Measurements from ENCODE around the gene OR10G8. TPM values are rescaled to one million over a fixed set of nuclear protein-coding genes. Genes with fewer than 3 reads are reported as not detected.
"Not testable (repeated sequence)": the region's sequence is repeated elsewhere in the genome, so short reads cannot be mapped to it uniquely, and the experiment has no call there.

The OR10G8 gene
- total RNA-seq (2014; rRNA removed; shearing (Covaris generic)), result not detected in 2 replicates

- no peak for DNase-seq (ENCODE audit: low spot score)
Measured at GRCh38 chr11:124026498-124026897, at the start of gene OR10G8. TSS of gene OR10G8 (plus strand) at chr11:124026798. CDS start at chr11:124029623, 2,825 bp downstream.

DNA sequence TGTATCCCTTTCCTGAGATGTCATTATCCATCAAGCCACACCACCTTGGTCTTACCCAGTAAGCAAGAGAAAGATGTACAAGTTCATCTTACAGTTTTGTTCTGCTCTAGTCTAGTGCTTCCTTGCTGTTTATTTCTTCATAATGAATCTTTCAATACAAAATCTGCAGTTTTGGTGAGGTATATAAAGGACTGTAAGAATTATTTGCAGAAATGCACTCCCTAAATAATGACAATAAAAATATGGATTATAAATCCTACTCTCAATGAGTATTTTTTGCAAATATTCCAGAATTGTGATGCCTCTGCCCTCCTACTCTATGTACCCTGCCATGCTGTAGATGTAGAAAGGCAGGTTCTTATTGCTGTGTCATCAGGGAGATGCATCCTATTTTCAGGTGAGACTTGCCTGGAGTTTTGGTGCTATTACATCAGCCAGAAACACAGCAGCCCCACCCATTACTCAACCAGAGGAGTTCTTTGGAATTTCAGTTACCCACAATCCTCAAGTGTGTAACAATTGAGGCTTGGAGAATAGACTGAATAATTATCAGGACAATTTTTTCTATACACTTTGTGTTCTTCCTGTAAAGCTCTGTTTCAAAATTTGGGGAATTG lies 48.8 kb upstream of the OR10G8 start, which contains the start of gene OR10S1:
TSS of gene OR10S1 (minus strand) at position 51 of the 617 bp plus-strand sequence. CDS start 117 bp downstream, outside the sequence.
- DNase-seq (ENCODE audit: low spot score), result no peak

GRCh38 chr11:123979311-123979710 lies 47.3 kb upstream of the OR10G8 start:
- no peak for DNase-seq (ENCODE audit: low spot score)

DNA sequence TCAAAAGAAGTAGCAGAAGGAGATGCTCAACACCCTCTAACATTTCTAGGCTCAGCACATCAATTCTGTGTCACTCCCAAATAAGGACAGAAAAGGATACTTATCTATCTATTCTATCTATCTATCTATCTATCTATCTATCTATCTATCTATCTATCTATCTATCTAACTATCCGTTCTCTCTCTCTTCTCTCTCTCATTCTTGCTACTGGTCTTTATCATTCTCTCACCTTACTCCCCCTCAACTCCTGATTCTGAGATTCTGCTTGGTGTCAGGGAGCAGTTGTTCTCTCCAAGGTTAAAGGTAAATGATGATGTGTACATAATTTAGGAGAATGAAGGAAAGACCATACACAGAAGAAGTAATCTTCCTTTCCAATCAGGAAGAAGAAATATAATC lies 31.5 kb upstream of the OR10G8 start, which contains the start of gene OR10G6:
TSS of gene OR10G6 (minus strand) at position 43 of the 400 bp plus-strand sequence. CDS start at position 43, 0 bp downstream.
- DNase-seq (ENCODE audit: low spot score), result no peak

DNA sequence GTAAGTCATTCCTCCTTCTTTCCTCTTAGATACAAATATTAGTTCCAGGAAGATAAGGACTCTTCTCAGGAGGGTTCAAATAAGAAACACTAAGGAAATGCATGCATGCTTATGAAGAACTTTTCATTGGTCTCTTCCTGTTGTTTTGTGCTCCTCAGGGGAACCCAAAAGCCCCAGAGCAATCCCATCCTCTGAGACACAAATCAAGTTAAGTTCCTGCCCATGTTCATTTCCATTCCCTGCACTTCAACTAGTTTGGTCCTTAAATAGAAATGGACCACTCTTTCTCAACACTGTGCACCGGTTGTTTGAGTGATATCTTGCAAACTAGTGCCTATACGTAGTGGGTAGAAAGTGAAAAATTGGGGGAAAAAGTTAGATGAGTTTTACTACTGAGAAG lies 13.9 kb upstream of the OR10G8 start, which contains the start of gene OR10G4:
TSS of gene OR10G4 (plus strand) at position 301 of the 400 bp plus-strand sequence. CDS start 2,578 bp downstream, outside the sequence.
- DNase-seq (ENCODE audit: low spot score), result no peak

GRCh38 chr11:124015837-124016236 lies 10.8 kb upstream of the OR10G8 start:
- DNase-seq (ENCODE audit: low spot score), result not testable (repeated sequence)

GRCh38 chr11:124036666-124037065 lies 10.1 kb downstream of the OR10G8 start:
- DNase-seq (ENCODE audit: low spot score), result no peak

DNA sequence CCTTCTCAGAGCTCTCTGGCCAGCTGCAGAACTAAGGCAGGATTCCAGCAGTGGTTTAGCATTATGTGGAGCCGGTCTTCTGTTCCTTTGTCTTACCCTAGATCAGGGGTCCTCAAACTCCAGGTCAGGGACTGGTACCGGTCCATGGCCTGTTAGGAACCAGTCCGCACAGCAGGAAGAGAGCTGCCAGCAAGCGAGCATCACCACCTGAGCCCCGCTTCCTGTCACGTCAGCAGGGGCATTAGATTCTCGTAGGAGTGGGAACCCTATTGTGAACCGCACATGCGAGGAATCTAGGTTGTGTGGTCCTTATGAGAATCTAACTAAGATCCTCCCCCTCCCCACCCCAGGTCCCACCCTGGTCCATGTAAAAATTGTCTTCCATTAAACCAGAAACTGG lies 13.0 kb downstream of the OR10G8 start:
- DNase-seq (ENCODE audit: low spot score), result no peak

DNA sequence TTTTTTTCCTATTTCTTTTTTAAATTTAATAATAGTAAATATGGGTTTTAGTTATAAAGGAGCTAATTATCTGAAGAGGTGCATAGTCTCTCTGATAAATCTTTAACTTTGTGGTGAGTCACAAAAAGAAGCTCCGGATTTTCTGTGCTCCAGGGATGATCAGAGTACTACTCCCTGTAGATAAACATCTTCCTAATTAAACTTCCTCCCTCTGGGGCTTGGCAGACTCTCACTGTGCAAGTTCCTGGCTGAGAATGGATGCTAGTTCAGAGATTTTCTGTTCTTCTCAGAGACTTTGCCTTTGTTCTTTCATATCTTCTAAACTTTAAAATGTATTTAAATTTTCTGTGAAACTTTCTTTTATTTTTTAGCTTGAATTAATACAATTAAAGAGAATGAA lies 14.7 kb downstream of the OR10G8 start, which contains the start of gene OR10G7:
TSS of gene OR10G7 (minus strand) at position 72 of the 400 bp plus-strand sequence. CDS start 2,324 bp downstream, outside the sequence.
- DNase-seq (ENCODE audit: low spot score), result no peak

GRCh38 chr11:124043420-124043819 lies 16.8 kb downstream of the OR10G8 start:
- no peak for DNase-seq (ENCODE audit: low spot score)

DNA sequence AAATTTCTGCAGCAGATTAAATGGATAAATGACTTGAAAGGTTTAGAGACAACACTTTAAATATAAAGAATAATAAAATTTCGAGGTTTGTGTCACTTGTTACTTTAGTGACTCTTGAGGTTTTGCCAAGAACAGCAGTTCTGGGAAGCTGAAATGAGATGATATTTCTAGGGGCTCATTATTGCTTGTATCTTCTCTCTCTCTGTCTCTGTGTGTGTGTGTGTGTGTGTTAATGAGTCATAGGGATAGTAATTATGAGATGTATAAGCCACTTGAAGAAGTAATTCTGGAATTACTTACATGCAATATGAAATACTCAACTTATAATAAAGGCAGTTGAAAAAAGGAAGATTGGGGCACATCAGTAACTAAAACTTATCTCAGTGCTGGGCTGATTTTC lies 24.1 kb downstream of the OR10G8 start:
- no peak for DNase-seq (ENCODE audit: low spot score)

GRCh38 chr11:124052966-124053365 lies 26.4 kb downstream of the OR10G8 start:
- DNase-seq (ENCODE audit: low spot score), result no peak

- DNase-seq (ENCODE audit: low spot score), result no peak
Measured at GRCh38 chr11:124068601-124069110, 42.1 kb downstream of the OR10G8 start.

- DNase-seq (ENCODE audit: low spot score), result peak; percentile 77
Measured at GRCh38 chr11:124069429-124070401, 43.1 kb downstream of the OR10G8 start.

- DNase-seq (ENCODE audit: low spot score), result peak; percentile 50
Measured at GRCh38 chr11:124070915-124071622, 44.5 kb downstream of the OR10G8 start.

DNA sequence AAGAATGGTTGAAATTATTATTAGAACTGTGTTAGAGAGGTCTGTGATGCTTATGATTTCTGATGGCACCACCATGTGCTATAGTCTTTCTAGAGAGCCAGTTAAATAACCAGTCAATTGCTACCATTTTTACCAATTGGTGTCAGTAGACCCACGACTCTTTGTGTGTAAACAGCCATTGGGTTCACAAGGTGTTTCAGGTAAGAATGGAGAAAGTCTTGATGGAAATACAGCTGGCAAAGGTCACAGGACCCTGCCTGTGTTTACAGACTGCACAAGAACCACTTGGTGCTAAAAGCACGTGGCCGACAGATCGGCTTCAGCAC lies 45.0 kb downstream of the OR10G8 start:
- DNase-seq (ENCODE audit: low spot score), result no peak

- DNase-seq (ENCODE audit: low spot score), result no peak
Measured at GRCh38 chr11:124072147-124072546, 45.5 kb downstream of the OR10G8 start.

DNA sequence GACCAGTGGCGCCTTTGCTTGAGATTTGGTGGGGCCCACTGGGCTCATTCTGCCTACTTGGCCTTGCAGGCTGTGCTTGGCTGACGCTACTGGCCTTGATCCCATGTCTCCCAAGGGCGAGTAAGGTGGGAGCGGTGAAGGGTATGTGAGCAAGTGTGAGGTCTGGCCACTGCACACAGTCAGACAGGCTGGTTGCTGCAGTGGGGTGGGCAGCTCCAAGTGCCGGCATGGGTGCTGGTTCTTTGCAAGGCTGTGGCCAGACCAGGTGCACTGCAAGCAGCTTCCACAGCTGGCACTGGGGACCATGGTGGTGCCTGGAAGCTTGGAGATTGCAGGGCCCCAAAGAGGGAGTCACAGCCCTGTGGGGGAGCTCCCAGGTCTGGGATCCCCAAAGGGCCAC lies 48.0 kb downstream of the OR10G8 start:
- no peak for DNase-seq (ENCODE audit: low spot score)

DNA sequence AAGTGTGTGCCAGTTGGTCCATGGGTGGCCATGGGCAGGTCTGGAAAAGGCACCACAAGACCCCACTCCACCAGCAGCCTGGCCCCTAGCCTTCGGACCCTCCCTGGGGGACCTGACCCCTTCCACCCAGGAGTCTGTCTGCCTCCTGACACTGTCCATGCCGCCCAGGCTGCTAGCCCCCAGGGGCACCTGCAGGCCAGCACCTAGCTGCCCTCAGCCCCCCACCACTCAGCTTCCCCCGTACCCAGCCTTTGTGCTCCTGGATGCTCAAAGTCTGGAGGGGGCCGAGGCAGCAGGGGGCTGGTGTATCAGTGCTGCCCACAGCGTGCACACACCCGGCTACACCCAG lies 48.9 kb downstream of the OR10G8 start:
- DNase-seq (ENCODE audit: low spot score), result no peak

DNA sequence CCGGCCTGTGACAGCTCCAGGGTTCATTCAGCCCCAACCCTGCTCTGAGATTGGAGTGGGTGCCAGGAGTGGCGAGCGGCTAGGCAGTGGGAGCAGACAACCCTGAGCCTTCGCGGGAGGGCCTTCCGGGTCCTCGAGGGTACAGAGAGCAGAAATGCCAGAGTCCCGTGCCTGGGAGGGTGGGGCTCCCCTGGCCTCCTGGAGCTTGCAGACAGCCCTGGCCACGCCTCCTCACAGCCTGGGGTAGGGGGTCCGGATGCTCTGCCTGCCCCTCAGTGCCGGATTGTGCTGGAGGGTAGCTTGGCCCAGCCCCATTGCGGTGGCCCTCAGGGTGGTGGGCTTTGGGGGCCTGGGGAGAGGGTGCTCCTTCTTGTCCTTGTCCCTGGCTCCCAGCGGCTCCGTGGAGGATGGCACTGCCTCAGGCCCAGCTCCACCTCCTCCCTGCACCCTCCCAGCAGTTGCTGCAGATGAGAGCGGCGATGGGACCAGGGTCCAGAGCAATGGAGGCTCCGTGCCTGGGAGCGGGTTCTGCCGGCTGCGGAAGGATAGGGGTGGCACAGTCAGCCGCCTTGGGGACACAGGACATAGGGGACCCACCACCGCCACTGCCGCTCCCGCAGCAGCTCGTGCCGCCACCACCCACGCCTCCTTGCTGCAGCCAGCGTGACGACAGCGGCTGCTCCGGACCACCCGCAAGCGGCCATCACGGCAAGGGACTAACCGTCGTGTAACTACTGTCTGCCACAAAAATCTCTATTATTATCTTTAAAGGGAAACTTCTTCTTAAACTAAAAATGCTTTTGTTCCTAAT lies 49.4 kb downstream of the OR10G8 start:
- no peak for DNase-seq (ENCODE audit: low spot score)

DNA sequence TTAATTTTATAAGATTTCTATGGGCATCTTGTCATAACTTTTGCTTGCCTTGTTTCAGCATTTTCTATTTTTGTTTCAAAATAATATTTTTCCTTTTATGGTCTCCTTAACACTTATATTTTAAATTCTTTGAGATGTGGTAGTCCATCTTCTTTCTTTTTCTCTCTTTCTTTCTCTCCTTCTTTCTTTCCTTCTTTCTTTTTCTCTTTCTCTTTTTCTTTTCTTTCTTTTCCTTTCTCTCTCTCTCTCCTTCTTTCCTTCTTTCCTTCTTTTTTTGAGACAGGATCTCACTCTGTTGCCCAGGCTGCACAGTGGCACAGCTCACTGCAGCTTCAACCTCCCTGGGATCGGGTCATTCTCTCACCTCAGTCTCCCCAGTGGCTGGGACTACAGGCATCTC lies 50.7 kb downstream of the OR10G8 start:
- no peak for DNase-seq (ENCODE audit: low spot score)
